Tibial nerve (tissue), 3 donors: ENCODE results near the gene IL36G.

Experiments
- CTCF ChIP-seq, 5 experiments: fragments of 200-600 bp in 3 of 5; fragments of 450-650 bp in 2 of 5; sonication (generic) in 3 of 5; IDR thresholded peaks; one replicate each; pipeline ENCODE4 v1.5.1; 2016 to 2019; ENCODE audit warnings: antibody characterized with exemption in 5 of 5, mild to moderate bottlenecking in 3 of 5, moderate library complexity in 2 of 5
- POLR2A ChIP-seq, 2 donors: fragments of 450-650 bp; IDR thresholded peaks; one replicate each; pipeline ENCODE4 v1.6.1; 2017; ENCODE audit warnings: antibody characterized with exemption in 2 of 2, mild to moderate bottlenecking in 2 of 2, moderate library complexity in 2 of 2

- no peak for TF ChIP-seq CTCF (IDR thresholded peaks at IDR 0.05)
- no peak for TF ChIP-seq POLR2A (IDR thresholded peaks at IDR 0.05)
Measured at GRCh38 chr2:112997151-112997550, 19.3 kb downstream of the IL36G start.
